ENCODE measurements around the gene GRID2.

DNA sequence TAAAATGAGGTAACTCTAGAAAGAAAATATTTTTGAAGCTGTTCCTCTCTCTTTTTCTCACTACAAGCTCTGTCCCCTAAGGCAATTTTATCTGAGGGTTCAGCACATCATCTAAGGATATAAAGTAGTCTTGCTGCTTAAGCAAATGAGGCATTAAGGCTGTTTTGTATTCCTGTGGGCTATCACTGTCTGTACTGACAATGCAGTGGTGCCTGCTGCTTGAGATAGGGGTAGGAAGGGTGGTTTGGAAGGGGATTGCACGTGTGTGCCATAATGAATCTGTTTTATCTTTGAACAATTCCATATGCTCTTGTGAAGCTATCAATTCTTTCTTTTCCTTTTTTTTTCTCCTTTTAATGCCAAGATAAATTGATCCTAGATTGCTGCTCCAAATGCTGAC lies 1396.8 kb downstream of the GRID2 start:
- TF ChIP-seq POLR2A (conservative IDR thresholded peaks at IDR 0.05), result no peak
- no peak for TF ChIP-seq GABPA (tag; conservative IDR thresholded peaks at IDR 0.05; ENCODE audit: low read depth)
- no peak for TF ChIP-seq ZNF232 (CRISPR knock-in tag; IDR thresholded peaks at IDR 0.05)
- TF ChIP-seq NCOA2 (IDR thresholded peaks at IDR 0.05; ENCODE audit: partially characterized antibody in 2 of 2), result no peak
- TF ChIP-seq NR2C2 (CRISPR knock-in tag; IDR thresholded peaks at IDR 0.05), result no peak
- no peak for TF ChIP-seq NR2C2 (tag; IDR thresholded peaks at IDR 0.05)
- no peak for TF ChIP-seq ZNF212 (CRISPR knock-in tag; IDR thresholded peaks at IDR 0.05)
- no peak for TF ChIP-seq FOXA1 (IDR thresholded peaks at IDR 0.05; ENCODE audit: borderline replicate concordance)
- TF ChIP-seq FOSL1 (tag; conservative IDR thresholded peaks at IDR 0.05), result no peak
- TF ChIP-seq, protein P1, sequence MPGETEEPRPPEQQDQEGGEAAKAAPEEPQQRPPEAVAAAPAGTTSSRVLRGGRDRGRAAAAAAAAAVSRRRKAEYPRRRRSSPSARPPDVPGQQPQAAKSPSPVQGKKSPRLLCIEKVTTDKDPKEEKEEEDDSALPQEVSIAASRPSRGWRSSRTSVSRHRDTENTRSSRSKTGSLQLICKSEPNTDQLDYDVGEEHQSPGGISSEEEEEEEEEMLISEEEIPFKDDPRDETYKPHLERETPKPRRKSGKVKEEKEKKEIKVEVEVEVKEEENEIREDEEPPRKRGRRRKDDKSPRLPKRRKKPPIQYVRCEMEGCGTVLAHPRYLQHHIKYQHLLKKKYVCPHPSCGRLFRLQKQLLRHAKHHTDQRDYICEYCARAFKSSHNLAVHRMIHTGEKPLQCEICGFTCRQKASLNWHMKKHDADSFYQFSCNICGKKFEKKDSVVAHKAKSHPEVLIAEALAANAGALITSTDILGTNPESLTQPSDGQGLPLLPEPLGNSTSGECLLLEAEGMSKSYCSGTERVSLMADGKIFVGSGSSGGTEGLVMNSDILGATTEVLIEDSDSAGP (CRISPR knock-in tag; IDR thresholded peaks at IDR 0.05), result no peak
- no peak for TF ChIP-seq MEIS2 (IDR thresholded peaks at IDR 0.05; ENCODE audit: partially characterized antibody)
- TF ChIP-seq, protein P2, sequence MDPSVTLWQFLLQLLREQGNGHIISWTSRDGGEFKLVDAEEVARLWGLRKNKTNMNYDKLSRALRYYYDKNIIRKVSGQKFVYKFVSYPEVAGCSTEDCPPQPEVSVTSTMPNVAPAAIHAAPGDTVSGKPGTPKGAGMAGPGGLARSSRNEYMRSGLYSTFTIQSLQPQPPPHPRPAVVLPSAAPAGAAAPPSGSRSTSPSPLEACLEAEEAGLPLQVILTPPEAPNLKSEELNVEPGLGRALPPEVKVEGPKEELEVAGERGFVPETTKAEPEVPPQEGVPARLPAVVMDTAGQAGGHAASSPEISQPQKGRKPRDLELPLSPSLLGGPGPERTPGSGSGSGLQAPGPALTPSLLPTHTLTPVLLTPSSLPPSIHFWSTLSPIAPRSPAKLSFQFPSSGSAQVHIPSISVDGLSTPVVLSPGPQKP (CRISPR knock-in tag; IDR thresholded peaks at IDR 0.05), result no peak
